Omental fat pad (tissue), 4 donors: ENCODE results near the gene FOXI2. TPM values are rescaled to one million over a fixed set of nuclear protein-coding genes. Genes with fewer than 3 reads are reported as not detected.

Source experiments
- ATAC-seq: fragments of 150-250 bp; one replicate; pipeline ENCODE4 v1.9.1; 2016; ENCODE audit warnings: mild to moderate bottlenecking, moderate library complexity; ENCODE audit not compliant: low FRiP score
- DNase-seq: peaks from one replicate; pipeline ENCODE4 v3.0.0-alpha.2; 2019; ENCODE audit warnings: low spot score
- total RNA-seq, 4 donors: library from RNA; depleted of rRNA; stranded (reverse); fragments of >200 nt; gene quantifications; one replicate each; pipeline ENCODE4 v1.1.0, GENCODE V29; 2016
- TF ChIP-seq, protein P1 (sequence below), 3 donors: fragments of 450-650 bp; IDR thresholded peaks; one replicate each; pipeline ENCODE4 v1.5.1; 2016 to 2017; ENCODE audit warnings: antibody characterized with exemption in 3 of 3, mild to moderate bottlenecking in 3 of 3, moderate library complexity in 2 of 3

The FOXI2 gene
- total RNA-seq, 4 donors from 2014 or later, result not detected

DNA sequence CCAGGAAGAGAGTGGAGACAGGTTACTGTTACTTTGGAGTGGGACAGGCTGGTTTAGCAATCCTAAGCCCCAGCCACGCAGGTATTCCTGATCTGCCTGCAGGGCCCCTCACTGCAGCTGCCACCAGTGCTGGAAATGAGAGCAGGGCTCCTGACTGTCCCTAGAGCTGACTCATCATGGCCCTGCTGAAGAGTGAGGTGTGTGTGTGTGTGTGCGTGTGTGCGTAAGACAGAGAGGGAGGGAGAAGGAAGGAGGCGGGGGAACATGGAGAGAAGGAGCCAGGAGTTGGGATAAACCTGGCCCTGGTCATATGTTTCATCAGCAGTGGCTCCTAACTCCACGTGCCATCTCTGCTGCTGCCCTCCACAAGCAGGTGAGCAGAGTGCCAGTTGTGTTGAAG lies 3.6 kb downstream of the FOXI2 start:
- DNase-seq (no peak), ATAC-seq (no peak)
- TF ChIP-seq, protein P1, sequence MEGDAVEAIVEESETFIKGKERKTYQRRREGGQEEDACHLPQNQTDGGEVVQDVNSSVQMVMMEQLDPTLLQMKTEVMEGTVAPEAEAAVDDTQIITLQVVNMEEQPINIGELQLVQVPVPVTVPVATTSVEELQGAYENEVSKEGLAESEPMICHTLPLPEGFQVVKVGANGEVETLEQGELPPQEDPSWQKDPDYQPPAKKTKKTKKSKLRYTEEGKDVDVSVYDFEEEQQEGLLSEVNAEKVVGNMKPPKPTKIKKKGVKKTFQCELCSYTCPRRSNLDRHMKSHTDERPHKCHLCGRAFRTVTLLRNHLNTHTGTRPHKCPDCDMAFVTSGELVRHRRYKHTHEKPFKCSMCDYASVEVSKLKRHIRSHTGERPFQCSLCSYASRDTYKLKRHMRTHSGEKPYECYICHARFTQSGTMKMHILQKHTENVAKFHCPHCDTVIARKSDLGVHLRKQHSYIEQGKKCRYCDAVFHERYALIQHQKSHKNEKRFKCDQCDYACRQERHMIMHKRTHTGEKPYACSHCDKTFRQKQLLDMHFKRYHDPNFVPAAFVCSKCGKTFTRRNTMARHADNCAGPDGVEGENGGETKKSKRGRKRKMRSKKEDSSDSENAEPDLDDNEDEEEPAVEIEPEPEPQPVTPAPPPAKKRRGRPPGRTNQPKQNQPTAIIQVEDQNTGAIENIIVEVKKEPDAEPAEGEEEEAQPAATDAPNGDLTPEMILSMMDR (IDR thresholded peaks at IDR 0.05), result no peak

DNA sequence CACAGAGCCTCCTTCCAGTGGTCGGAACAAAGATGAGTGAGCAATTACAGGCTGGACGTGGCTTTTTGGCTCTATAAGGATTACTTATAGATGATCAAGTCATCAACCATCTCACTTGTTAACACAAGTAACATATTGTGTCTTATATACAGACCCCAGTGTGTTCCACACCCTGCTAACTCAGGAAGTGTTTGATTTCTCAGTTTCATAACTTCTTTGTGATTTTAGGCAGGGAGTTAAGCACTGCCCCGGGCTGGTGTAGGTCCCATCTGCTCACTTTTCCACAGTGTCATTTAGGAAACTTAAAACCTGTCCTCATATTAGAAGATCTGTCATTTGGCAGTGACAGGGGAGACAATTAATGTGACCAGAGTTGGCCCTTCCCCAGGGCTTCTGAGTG lies 6.2 kb downstream of the FOXI2 start:
- TF ChIP-seq, protein P1 (IDR thresholded peaks at IDR 0.05), result no peak
- DNase-seq (no peak), ATAC-seq (no peak)

DNA sequence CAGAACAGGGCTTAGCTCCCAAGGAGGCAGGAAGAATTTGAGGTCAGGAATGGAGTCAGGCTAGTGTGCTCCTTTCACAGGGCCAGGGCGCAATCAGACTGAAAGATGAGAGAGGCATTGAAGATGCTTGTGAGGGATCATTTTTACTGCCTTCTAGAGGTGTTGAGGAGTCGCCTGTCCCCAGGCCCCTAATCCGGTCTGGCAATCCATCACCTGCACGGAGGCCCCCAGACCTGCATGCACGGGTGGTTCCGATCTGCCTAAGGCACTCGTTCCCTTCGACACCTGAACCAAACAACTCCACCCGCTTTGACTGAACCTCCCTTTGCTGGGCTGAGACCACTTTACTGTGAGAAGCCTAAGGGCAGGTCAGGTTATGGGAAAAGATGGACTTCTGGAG lies 8.0 kb downstream of the FOXI2 start:
- TF ChIP-seq, protein P1 (IDR thresholded peaks at IDR 0.05), result no peak
- ATAC-seq (no peak), DNase-seq (no peak)

DNA sequence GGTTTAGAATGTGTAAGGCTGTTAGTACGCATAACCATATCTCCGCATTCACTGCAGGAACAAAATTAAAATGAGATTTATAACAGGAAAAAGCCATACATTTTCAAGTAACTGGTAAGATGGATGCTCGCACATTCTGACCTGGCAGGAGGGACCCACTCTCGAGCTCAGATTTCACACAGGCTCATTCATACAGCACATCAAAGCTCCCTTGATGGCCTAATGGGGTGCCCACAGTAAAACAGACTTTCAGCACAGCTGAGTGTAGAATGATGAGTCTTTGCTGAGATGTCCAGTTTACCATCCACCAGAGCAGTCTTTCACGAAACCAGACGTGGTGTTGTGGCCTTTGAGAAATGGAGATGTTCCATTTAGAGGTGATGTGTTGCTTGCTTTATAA lies 8.9 kb downstream of the FOXI2 start:
- TF ChIP-seq, protein P1 (IDR thresholded peaks at IDR 0.05), result no peak

DNA sequence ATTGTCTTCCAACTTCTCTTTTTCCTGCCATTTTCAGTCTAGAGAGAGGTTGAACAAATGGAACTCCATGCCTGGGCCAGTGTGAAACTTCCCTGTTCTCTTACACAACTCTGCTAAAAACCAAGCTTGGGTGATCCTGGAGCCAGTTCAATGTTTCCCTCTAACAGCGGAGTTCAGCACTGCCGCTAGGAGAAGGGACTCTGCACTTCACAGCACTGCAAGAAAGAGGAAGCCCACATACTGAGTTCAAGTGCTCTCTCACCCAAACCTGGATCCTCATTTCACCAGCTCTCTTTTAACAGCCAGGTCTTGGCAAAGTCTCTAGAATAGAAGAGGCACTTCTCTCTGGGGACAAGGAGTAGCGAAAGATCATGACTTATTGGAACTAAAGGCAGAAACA lies 18.8 kb downstream of the FOXI2 start:
- TF ChIP-seq, protein P1 (IDR thresholded peaks at IDR 0.05), result no peak
- ATAC-seq, result no peak
- no peak for DNase-seq

More for the DNA sequence above, 8.9 kb downstream of the FOXI2 start:
- no peak for DNase-seq
- no peak for ATAC-seq

DNA sequence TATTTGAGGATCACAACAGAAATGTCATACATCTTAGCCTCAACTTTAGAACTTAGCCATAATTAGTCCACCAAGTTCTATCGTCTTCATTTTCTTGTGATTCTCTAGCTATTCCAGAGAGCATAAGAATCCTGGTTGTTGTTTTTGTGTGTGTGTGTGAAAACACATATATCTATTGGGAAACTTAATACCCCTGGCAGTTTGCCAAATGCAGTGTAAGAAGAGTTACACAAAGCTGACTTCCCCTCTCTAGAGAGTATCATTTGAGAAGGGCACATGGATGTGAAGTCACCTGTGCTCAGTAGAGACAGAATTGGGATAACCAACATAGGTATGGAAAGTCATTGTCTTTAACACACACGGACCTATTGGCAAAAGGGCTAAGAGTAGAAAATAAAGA lies 19.3 kb downstream of the FOXI2 start:
- TF ChIP-seq, protein P1 (IDR thresholded peaks at IDR 0.05), result no peak
- DNase-seq (no peak), ATAC-seq (no peak)

DNA sequence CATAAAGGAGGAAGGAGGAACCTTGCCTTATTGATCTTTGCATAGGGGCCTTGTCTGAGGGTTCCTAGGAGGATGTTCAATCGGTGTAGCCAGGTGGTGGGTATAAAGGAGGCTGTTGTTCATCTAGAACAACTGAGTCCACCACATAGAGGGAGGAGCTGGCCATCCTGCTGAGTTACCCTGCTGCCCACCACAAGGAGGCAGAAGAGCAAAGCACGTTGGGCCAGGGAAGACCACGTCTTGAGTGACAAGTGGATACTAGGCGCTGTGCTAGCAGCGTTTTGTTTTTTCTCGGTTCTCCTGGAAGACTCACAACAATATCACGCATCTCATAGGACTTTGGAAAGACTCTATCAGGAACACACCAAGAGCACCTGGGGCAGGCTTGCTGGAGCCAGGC lies 20.0 kb downstream of the FOXI2 start:
- ATAC-seq, result no peak
- TF ChIP-seq, protein P1 (IDR thresholded peaks at IDR 0.05), result no peak
- DNase-seq, result no peak
